Naive B cell (primary cell): Measurements from ENCODE around the gene MYO1D. TPM values are rescaled to one million over a fixed set of nuclear protein-coding genes. Genes with fewer than 3 reads are reported as not detected.
"Not testable (repeated sequence)": the region's sequence is repeated elsewhere in the genome, so short reads cannot be mapped to it uniquely, and the experiment has no call there.

Experiments
- ATAC-seq, 2 donors: fragments of 150-1000 bp; cut with Tn5 transposase; 2 replicates each; pipeline ENCODE4 v1.10.0; 2021; ENCODE audit warnings: low read depth in 2 of 2, mild to moderate bottlenecking in 2 of 2, moderate library complexity in 2 of 2
- DNase-seq: peaks from one replicate; pipeline ENCODE4 v3.0.0; 2022
- H3K27ac Mint-ChIP-seq, 6 donors: one replicate each; pipeline ENCODE4 v1.8.0; 2020 to 2022; ENCODE audit warnings: mild to moderate bottlenecking in 6 of 6, mixed read lengths in 6 of 6, moderate library complexity in 5 of 6, inconsistent platforms in 2 of 6
- H3K27me3 Mint-ChIP-seq, 3 donors: one replicate each; pipeline ENCODE4 v1.8.0; 2021 to 2022; ENCODE audit warnings: mixed read lengths in 3 of 3, mild to moderate bottlenecking in 1 of 3
- H3K36me3 Mint-ChIP-seq, 2 donors: one replicate each; pipeline ENCODE4 v1.8.0; 2020 to 2022; ENCODE audit warnings: mixed read lengths in 2 of 2, inconsistent platforms in 1 of 2, mild to moderate bottlenecking in 1 of 2
- H3K4me1 Mint-ChIP-seq, 3 donors: one replicate each; pipeline ENCODE4 v1.8.0; 2020 to 2022; ENCODE audit warnings: mixed read lengths in 3 of 3, inconsistent platforms in 1 of 3, mild to moderate bottlenecking in 1 of 3, moderate library complexity in 1 of 3
- H3K4me3 Mint-ChIP-seq, 8 donors: one replicate each; pipeline ENCODE4 v1.8.0; 2020 to 2022; ENCODE audit warnings: mild to moderate bottlenecking in 8 of 8, mixed read lengths in 8 of 8, moderate library complexity in 8 of 8, inconsistent platforms in 2 of 8
- H3K9me3 Mint-ChIP-seq, 7 donors: one replicate each; pipeline ENCODE4 v1.8.0; 2020 to 2022; ENCODE audit warnings: mixed read lengths in 7 of 7, mild to moderate bottlenecking in 5 of 7, inconsistent platforms in 2 of 7, moderate library complexity in 1 of 7
- polyA plus RNA-seq, 6 donors: library from polyadenylated mRNA; unstranded; fragments of 300-500 nt; fragmentation: Illumina TruSeq; gene quantifications; one replicate each; pipeline ENCODE4 v1.2.3, GENCODE V29; 2021; ENCODE audit warnings: low read depth in 6 of 6

The MYO1D gene
- polyA plus RNA-seq, 6 donors from 2014 or later, result 1.9 to 3.7 (median 2.6) TPM

- no peaks in the 10 kb centered on the region for H3K36me3 Mint-ChIP-seq
- H3K27me3 Mint-ChIP-seq, result peaks cover 0 to 32% (median 16%) of the 10 kb centered on the region in 3 donors
- DNase-seq (no peak), ATAC-seq (no peak)
- H3K27ac Mint-ChIP-seq, result peak overlapping the region in 1 of 6 donors; percentile 4
- no peak overlapping the region for H3K4me3 Mint-ChIP-seq
- H3K4me1 Mint-ChIP-seq, result peaks cover under 1 to 6% (median 4%) of the 10 kb centered on the region in 3 donors
- H3K9me3 Mint-ChIP-seq, result peaks cover 0 to 8% (median 0%) of the 10 kb centered on the region in 7 donors
Observed at GRCh38 chr17:32834104-32834503, 42.8 kb downstream of the MYO1D start.

DNA sequence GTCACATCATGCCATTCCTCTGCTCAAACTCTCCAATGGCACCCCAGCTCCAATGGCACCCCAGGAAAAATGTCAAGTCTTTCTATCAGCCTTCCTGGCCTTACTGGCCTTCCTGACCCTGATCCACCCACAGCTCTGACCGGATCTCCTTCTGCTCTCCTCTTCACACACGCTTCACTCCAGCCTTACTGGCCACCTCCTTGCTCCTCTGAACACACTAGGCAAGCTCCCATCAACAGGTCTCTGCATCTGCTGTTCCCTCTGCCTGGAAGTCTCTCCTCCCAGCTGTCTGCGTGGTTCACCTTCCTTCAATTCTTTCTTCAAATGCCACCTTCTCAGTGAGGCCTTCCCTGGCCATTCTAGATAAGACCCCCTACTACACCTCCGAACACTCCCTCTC is 43.4 kb downstream of the MYO1D start:
- Mint-ChIP-seq H3K36me3 (no peaks in the 10 kb centered on the region), H3K4me1 (peaks cover 6 to 11% (median 9%) of the 10 kb centered on the region in 3 donors), H3K4me3 (no peak overlapping the region), H3K9me3 (peaks cover 0 to 8% (median 0%) of the 10 kb centered on the region in 7 donors), H3K27me3 (peaks cover 0 to 30% (median 20%) of the 10 kb centered on the region in 3 donors), H3K27ac (peak overlapping the region in 1 of 6 donors; percentile 23)
- no peak for ATAC-seq
- DNase-seq, result no peak

- Mint-ChIP-seq H3K4me1 (peaks cover 9 to 13% (median 9%) of the 10 kb centered on the region in 3 donors), H3K9me3 (peaks cover 0 to 8% (median 0%) of the 10 kb centered on the region in 7 donors), H3K4me3 (no peak overlapping the region), H3K27me3 (peaks cover 1 to 26% (median 20%) of the 10 kb centered on the region in 3 donors), H3K36me3 (no peaks in the 10 kb centered on the region), H3K27ac (peak overlapping the region in 1 of 6 donors; percentile 23)
- DNase-seq (no peak), ATAC-seq (no peak)
Observed at GRCh38 chr17:32833076-32833475, 43.8 kb downstream of the MYO1D start.

DNA sequence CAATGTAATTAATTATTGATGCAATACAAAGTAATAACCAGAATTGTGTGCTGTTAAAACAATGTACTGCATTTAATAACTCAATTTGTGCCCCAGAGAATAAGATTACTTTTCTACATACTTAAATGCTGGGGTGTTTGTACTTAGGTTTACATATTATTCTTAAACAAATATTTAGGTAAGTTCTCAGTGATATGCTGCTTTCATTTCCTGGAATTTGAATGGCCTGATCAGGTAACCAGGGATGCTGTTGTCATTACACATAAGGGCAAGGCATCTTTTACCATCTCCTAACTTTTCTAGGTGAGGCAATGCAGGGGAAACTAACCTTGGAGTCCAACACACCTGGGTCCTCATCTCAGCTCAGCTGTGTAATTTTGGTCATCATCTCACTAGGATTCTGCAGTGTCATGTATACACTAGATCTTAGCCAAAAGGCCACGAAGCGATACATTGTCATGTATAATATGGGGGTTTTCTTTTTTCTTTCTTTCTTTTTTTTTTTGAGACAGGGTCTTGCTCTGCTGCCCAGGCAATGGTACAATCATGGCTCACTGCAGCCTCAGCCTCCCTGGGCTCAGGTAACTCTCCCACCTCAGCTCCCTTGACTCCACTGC is 45.2 kb downstream of the MYO1D start:
- no peak overlapping the region for H3K27ac Mint-ChIP-seq
- H3K4me3 Mint-ChIP-seq, result no peak overlapping the region
- H3K4me1 Mint-ChIP-seq, result peaks cover 9 to 17% (median 13%) of the 10 kb centered on the region in 3 donors
- H3K9me3 Mint-ChIP-seq, result peaks cover 0 to 8% (median 0%) of the 10 kb centered on the region in 7 donors
- DNase-seq (no peak), ATAC-seq (no peak)
- H3K27me3 Mint-ChIP-seq, result peaks cover 11 to 24% (median 20%) of the 10 kb centered on the region in 3 donors
- H3K36me3 Mint-ChIP-seq, result no peaks in the 10 kb centered on the region

- no peak for ATAC-seq
- H3K9me3 Mint-ChIP-seq, result peaks cover 0 to 8% (median 0%) of the 10 kb centered on the region in 7 donors
- peaks cover 11 to 24% (median 17%) of the 10 kb centered on the region in 3 donors for H3K27me3 Mint-ChIP-seq
- no peak overlapping the region for H3K27ac Mint-ChIP-seq
- DNase-seq, result no peak
- H3K4me1 Mint-ChIP-seq, result peaks cover 9 to 17% (median 13%) of the 10 kb centered on the region in 3 donors
- H3K4me3 Mint-ChIP-seq, result no peak overlapping the region
- H3K36me3 Mint-ChIP-seq, result no peaks in the 10 kb centered on the region
Observed at GRCh38 chr17:32831223-32831622, 45.7 kb downstream of the MYO1D start.

GRCh38 chr17:32828822-32829221 is 48.1 kb downstream of the MYO1D start:
- DNase-seq, result no peak
- Mint-ChIP-seq H3K4me1 (peaks cover 4 to 17% (median 13%) of the 10 kb centered on the region in 3 donors), H3K9me3 (peaks cover 0 to 3% (median 0%) of the 10 kb centered on the region in 7 donors), H3K27ac (no peak overlapping the region), H3K27me3 (peaks cover 7 to 21% (median 11%) of the 10 kb centered on the region in 3 donors), H3K36me3 (no peaks in the 10 kb centered on the region), H3K4me3 (peak overlapping the region in 1 of 8 donors; percentile 45)
- no peak for ATAC-seq

DNA sequence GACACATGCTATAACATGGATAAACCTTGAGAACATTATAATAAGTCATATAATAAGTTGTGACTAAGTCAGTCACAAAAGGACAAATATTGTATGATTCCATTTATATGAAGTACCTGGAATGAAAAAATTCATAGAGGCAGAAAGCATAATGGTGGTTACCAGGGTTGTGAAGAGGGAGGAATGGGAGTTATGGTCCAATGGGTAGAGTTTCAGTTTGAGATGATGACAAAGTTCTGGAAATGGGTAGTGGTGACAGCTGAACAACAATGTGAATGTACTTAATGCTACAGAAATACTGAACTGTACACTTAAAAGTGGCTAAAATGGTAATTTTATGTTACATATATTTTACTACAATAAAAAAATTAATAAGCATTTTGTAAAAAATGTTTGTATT is 49.7 kb downstream of the MYO1D start:
- Mint-ChIP-seq H3K27ac (peak overlapping the region in 1 of 6 donors; percentile 45), H3K9me3 (no peaks in the 10 kb centered on the region), H3K36me3 (no peaks in the 10 kb centered on the region), H3K4me1 (peaks cover 4 to 17% (median 13%) of the 10 kb centered on the region in 3 donors), H3K4me3 (peak overlapping the region in 1 of 8 donors; percentile 53), H3K27me3 (peaks cover 6 to 16% (median 11%) of the 10 kb centered on the region in 3 donors)
- DNase-seq, result no peak
- no peak for ATAC-seq

GRCh38 chr17:32826076-32826475 is 50.8 kb downstream of the MYO1D start:
- Mint-ChIP-seq H3K9me3 (peaks cover 0 to 4% (median 0%) of the 10 kb centered on the region in 7 donors), H3K4me3 (no peak overlapping the region), H3K36me3 (no peaks in the 10 kb centered on the region), H3K4me1 (peaks cover 4 to 17% (median 13%) of the 10 kb centered on the region in 3 donors), H3K27ac (no peak overlapping the region), H3K27me3 (peaks cover 13 to 22% (median 18%) of the 10 kb centered on the region in 3 donors)
- no peak for DNase-seq
- ATAC-seq, result no peak

- Mint-ChIP-seq H3K27me3 (peaks cover 22 to 33% (median 30%) of the 10 kb centered on the region in 3 donors), H3K36me3 (no peaks in the 10 kb centered on the region), H3K4me1 (peaks cover 4 to 21% (median 9%) of the 10 kb centered on the region in 3 donors), H3K9me3 (peaks cover 0 to 4% (median 0%) of the 10 kb centered on the region in 7 donors), H3K4me3 (no peak overlapping the region), H3K27ac (no peak overlapping the region)
- DNase-seq (no peak), ATAC-seq (no peak)
Observed at GRCh38 chr17:32824334-32824733, 52.6 kb downstream of the MYO1D start.

GRCh38 chr17:32822996-32823395 is 53.9 kb downstream of the MYO1D start:
- H3K4me1 Mint-ChIP-seq, result peaks cover 0 to 15% (median 0%) of the 10 kb centered on the region in 3 donors
- no peaks in the 10 kb centered on the region for H3K36me3 Mint-ChIP-seq
- H3K27me3 Mint-ChIP-seq, result peaks cover 18 to 35% (median 32%) of the 10 kb centered on the region in 3 donors
- peak overlapping the region in 3 of 8 donors; percentile 22 to 53 (median 28) for H3K4me3 Mint-ChIP-seq
- DNase-seq (no peak), ATAC-seq (no peak)
- H3K9me3 Mint-ChIP-seq, result peaks cover 0 to 4% (median 0%) of the 10 kb centered on the region in 7 donors
- no peak overlapping the region for H3K27ac Mint-ChIP-seq

GRCh38 chr17:32821987-32822934 is 54.7 kb downstream of the MYO1D start:
- peak overlapping the region in 2 of 8 donors; percentile 20 to 28 for H3K4me3 Mint-ChIP-seq
- DNase-seq, result peak; percentile 9
- ATAC-seq, result not testable (repeated sequence)

DNA sequence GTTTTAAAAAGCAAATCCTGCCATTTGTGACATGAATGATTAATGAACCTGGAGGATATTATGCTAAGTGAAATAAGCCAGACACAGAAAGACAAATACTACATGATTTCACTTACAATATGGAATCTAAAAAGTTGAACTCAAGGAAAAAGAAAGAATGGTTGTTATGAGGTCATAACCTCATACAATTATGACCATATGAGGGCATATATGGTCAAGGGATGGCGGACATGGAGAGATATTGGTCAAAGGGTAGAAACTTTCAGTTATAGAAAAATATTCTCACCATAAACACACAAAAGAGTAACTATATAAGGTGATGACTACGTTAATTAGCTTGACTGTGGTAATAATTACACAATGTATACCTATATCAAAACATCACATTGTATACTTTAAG is 56.5 kb downstream of the MYO1D start:
- DNase-seq, result no peak
- Mint-ChIP-seq H3K4me1 (peaks cover 0 to 8% (median 0%) of the 10 kb centered on the region in 3 donors), H3K27ac (no peak overlapping the region), H3K4me3 (no peak overlapping the region), H3K9me3 (peaks cover 0 to 4% (median 0%) of the 10 kb centered on the region in 7 donors), H3K36me3 (no peaks in the 10 kb centered on the region), H3K27me3 (peaks cover 14 to 32% (median 25%) of the 10 kb centered on the region in 3 donors)
- no peak for ATAC-seq

More at GRCh38 chr17:32821987-32822934, 54.7 kb downstream of the MYO1D start:
- Mint-ChIP-seq H3K27me3 (peaks cover 18 to 32% (median 30%) of the 10 kb centered on the region in 3 donors), H3K4me1 (peaks cover 0 to 12% (median 0%) of the 10 kb centered on the region in 3 donors)
- H3K36me3 Mint-ChIP-seq, H3K27ac Mint-ChIP-seq, H3K9me3 Mint-ChIP-seq: not testable (repeated sequence)

- Mint-ChIP-seq H3K9me3 (peaks cover 0 to 4% (median 0%) of the 10 kb centered on the region in 7 donors), H3K4me3 (no peak overlapping the region), H3K27me3 (peaks cover 14 to 32% (median 25%) of the 10 kb centered on the region in 3 donors), H3K4me1 (peaks cover 0 to 8% (median 0%) of the 10 kb centered on the region in 3 donors), H3K36me3 (no peaks in the 10 kb centered on the region), H3K27ac (no peak overlapping the region)
- ATAC-seq (no peak), DNase-seq (no peak)
Observed at GRCh38 chr17:32819787-32820186, 57.1 kb downstream of the MYO1D start.
